HG03378 (cell line): ENCODE results near the gene DGLUCY.
"Not testable (repeated sequence)": the region's sequence is repeated elsewhere in the genome, so short reads cannot be mapped to it uniquely, and the experiment has no call there.

ENCODE experiments used
- ATAC-seq: cut with Tn5 transposase; IDR thresholded peaks from one replicate; pipeline ENCODE4 v1.9.1; 2021; ENCODE audit warnings: mild to moderate bottlenecking, moderate library complexity; ENCODE audit not compliant: unreplicated experiment

Gene DGLUCY

DNA sequence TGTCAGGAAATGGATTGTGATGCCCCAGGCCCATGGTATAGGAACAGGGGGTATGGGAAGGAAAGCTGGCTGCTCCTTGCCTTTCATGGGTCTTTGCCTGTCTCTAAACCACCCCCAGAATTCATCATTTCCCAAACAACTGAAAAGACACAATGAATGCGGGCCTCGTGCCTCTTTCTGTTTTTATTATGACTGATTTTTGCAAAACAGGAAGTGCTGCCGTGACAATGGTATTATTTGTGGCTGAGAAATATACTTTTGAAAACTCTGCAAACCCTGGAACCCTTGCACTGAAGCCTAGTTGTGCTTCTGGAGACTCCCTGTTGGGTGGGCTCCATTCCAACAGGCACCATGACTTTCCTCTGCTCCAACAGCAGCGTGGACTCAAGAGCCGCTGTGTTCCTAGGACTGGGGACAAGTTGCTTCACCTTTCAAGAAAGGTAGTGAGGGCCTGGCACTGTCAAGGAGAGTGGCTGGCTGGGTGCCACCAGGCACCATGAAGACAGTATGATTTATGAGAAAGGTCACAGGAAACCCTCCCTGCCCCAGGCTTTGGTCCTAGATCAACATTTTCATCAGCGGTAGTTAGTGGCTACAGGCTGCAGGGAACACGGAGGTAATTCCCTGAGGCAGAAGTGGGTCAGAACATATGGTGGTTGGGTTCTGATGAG, 4.8 kb upstream of the DGLUCY start:
- ATAC-seq, result no peak

GRCh38 chr14:91111443-91111842, 2.4 kb upstream of the DGLUCY start:
- ATAC-seq, result no peak

DNA sequence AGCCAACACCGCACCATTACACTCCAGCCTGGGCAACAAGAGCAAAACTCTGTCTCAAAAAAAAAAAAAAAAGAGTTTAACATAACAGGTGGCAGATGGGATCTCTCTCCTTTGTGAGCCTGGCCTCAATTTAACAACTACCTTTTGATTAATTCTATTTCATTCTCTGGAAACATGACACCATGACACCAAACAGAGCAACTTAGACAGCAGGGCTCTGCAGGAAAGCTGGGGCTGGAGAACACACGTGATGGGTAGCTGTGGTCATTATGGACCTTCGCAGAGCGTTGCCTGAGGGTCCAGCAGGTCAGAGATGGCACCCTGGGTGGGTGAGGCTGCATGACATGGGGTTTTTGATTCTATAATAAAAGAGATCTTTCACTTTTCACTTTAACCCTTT, 1.7 kb upstream of the DGLUCY start:
- ATAC-seq, result no peak

DNA sequence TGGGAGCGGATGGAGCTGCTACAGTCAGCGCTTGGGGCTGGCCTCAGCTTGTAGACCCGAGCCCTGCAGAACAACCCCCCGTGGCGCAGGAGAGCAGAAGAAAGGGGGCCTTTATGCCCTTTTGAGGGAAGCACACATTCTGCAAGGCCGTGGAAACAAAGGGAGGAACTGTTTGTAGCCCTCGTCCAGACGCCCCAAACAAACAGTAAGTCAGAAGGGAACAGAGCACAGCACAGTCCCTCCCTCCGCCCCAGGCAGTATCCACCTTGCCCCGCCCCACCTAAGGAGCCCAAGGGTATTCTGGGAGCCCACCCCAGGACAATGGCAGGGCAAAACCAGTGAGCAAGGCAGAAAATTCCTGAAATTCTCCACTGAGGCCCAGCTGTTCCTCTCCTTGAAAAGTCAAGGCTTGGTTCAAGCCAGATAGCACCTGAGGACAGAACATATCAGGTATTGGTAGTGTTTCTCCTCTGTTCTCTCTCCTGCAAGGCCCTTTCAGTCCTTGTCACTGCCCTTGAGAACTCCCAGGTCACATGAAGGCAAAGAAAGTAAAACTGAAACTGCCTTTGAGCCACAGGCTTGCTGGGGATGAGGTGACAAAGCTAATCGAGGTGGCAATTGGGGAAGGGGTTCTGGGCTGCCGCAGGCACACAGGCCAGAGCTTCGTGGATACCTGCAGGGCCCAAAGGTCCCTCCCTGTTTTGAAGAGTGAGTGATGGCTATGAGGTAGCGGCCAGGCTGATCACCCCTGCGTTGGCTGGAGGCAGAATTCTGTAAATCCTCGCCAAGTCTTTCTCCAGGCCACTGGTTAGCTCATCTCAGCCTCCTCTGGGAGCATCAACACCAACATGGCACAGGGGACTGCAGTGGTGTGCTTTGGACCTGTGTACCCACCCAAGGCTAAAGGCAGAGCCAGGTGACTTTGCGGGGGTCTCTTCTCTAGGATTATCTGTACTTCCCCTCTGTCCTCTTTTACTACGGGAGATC, 499 bp downstream of the DGLUCY start:
- ATAC-seq, result peak; percentile 81

DNA sequence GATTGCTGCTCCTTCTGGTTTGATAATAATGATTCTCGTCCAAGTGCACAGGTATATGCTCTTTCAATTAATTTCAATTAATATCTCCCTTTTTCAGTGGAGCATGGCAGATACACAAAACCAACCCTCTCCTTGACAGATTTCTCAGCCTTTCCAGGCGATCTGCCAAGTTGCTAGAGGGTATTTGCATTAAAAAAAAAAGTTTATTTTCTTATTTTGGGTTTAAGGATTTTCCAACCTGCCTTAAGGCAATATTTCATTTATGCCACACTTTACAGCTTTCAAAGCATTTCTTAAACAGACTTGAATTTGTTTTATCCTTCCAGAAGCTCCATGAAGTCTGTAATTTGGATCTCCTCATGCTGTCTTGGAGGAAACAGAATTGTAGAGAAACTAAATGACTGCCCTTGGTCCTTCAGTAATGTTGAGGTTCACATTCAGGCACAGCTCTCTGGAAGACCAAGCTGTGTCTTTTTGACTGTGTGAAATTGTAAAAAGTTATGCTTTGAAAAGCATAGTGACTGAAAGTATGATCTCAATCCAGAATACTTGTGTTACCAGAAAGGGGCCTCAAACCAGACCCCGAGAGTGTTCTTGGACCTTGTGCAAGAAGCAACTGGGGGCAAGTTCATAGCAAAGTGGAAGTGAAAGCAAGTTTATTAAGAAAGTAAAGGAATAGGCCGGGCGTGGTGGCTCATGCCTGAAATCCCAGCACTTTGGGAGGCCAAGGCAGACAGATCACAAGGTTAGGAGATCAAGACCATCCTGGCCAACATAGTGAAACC, 2.3 kb downstream of the DGLUCY start:
- no peak for ATAC-seq

- no peak for ATAC-seq
These were observed 3.2 kb downstream of the DGLUCY start for GRCh38 chr14:91116913-91117588.

- no peak for ATAC-seq
These were observed 4.1 kb downstream of the DGLUCY start for GRCh38 chr14:91117960-91118359.

- no peak for ATAC-seq
These were observed 4.7 kb downstream of the DGLUCY start for GRCh38 chr14:91118511-91119068.

DNA sequence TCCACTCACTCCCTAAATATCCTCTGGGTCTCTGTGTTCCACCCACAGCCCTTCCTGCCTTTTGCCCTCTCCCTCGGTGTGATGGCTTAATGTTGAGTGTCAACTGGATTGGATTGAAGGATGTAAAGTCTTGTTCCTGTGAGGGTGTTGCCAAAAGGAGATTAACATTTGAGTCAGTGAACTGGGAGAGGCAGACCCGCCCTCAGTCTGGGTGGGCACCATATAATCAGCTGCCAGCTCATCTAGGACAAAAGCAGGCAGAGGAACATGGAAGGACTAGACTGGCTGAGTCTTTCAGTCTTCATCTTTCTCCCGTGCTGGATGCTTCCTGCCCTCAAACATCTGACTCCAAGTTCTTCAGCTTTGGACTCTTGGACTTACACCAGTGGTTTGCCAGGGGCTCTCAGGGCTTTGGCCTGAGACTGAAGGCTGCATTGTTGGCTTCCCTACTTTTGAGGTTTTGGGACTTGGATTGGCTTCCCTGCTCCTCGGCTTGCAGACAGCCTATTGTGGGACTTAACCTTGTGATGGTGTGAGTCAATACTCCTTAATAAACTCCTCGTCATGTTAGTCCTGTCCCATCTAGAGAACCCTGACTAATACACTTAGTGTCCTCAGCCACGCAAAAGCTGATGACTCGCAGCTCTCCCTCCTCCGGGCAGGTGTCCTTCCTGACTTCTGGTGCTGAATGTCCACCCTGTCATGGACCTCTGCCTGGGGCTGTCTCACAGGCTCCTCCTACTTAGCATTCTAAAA, 5.9 kb downstream of the DGLUCY start:
- no peak for ATAC-seq

GRCh38 chr14:91123201-91123600, 9.3 kb downstream of the DGLUCY start:
- ATAC-seq, result no peak

DNA sequence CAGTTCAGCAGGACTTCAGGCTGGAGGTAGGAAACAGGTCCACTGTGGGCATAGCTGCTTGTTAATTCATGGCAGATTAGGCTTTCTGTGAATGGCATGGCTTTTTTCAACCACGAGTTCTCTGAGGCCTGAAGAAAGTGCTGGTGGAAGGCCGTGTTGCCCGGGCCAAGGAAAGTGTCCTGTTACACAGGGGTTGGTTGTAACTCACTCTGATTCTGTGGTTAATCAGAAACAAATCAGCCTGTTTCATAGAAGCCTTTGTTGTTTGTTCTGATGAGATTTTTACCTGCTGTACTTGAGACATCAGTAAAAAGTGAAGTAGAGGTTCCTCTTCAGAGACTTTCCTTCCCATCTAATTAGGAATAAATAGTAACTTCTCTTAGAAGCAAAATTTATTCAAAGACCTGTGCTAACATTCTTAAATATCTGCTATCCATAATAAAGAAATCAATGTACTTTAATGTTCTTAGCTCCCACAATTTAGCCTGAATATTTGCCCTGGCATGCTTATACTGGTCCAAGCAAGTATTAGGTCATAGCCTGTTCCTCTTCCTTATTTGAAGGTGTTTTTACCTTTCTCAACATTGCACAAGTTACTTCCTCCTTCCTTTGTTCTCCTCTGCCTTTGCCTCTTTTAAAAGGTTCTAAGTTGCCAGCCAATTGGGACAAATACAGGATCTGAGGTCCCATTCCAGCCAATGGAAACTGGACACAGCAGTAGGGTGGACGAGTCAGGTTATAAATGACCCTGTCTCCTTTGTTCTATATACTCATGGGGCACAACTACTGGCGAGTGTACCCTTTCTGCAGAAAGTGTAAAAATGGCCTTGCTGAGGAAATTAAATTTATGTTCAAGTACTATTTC, 10.8 kb downstream of the DGLUCY start:
- not testable (repeated sequence) for ATAC-seq

GRCh38 chr14:91125271-91125660, 11.4 kb downstream of the DGLUCY start:
- ATAC-seq, result no peak

- no peak for ATAC-seq
These were observed 11.9 kb downstream of the DGLUCY start for GRCh38 chr14:91125801-91126200.

GRCh38 chr14:91126761-91127160, 12.9 kb downstream of the DGLUCY start:
- no peak for ATAC-seq

GRCh38 chr14:91127401-91127801, 13.5 kb downstream of the DGLUCY start:
- no peak for ATAC-seq

- ATAC-seq, result no peak
These were observed 14.1 kb downstream of the DGLUCY start for GRCh38 chr14:91127924-91128323.

- no peak for ATAC-seq
These were observed 14.8 kb downstream of the DGLUCY start for GRCh38 chr14:91128699-91129098.

GRCh38 chr14:91129261-91129660, 15.4 kb downstream of the DGLUCY start:
- no peak for ATAC-seq

DNA sequence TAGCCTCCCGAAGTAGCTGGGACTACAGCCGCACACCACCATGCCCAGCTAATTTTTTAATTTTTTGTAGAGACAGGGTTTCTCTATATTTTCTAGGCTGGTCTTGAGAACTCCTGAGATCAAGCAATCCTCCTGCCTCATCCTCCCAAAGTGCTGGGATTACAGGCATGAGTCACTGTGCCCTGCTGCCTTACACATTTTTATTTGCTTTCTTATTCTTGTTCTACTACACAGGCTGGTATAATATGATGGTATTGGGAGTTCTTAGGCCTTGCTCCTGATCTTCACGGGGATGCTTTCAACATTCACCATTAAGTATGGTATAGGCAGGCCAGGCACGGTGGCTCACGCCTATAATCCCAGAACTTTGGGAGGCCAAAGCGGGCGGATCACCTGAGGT, 21.2 kb downstream of the DGLUCY start:
- ATAC-seq, result no peak
